GM12865 (cell line): ENCODE data around the gene TMTC4.

Experiments
- DNase-seq: peaks from one replicate; pipeline ENCODE4 v3.0.0; 2010; ENCODE audit warnings: low read depth
- H3K4me3 ChIP-seq: 2 replicates; pipeline ENCODE4 v1.5.1; 2011; ENCODE audit warnings: mild to moderate bottlenecking, low read depth, low read length, control low read depth
- TF ChIP-seq, protein P1 (sequence below): IDR thresholded peaks from 2 replicates; pipeline ENCODE4 v1.5.1; 2011; ENCODE audit warnings: low read length, control low read depth, low read depth, inconsistent platforms; ENCODE audit not compliant: insufficient read depth; ENCODE audit errors: missing control alignments

Gene TMTC4

DNA sequence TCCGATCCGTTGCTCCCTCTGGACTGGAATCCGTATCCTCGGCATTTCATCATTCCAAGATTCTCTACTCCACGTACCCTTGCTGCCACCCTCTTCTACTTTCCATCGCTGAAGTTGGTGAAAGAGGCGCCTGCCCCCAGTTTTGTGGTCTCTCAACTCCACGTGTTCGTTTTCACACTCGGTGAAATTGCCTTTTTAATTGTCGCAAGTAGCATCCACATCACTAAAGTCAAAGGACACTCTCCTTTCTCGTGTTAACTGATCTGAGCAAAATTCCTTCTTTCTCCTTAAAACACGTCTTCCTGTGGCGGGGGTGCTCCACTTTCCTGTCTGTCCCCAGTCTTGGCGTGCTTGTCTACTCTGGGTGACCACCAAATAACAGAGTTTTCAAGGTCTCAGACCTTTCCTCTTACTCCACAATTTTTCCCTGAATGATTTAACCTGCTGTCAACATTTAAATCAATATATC is 1.1 kb upstream of the TMTC4 start:
- TF ChIP-seq, protein P1, sequence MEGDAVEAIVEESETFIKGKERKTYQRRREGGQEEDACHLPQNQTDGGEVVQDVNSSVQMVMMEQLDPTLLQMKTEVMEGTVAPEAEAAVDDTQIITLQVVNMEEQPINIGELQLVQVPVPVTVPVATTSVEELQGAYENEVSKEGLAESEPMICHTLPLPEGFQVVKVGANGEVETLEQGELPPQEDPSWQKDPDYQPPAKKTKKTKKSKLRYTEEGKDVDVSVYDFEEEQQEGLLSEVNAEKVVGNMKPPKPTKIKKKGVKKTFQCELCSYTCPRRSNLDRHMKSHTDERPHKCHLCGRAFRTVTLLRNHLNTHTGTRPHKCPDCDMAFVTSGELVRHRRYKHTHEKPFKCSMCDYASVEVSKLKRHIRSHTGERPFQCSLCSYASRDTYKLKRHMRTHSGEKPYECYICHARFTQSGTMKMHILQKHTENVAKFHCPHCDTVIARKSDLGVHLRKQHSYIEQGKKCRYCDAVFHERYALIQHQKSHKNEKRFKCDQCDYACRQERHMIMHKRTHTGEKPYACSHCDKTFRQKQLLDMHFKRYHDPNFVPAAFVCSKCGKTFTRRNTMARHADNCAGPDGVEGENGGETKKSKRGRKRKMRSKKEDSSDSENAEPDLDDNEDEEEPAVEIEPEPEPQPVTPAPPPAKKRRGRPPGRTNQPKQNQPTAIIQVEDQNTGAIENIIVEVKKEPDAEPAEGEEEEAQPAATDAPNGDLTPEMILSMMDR: no peak
- H3K4me3 ChIP-seq: peak overlapping the region; percentile 71
- no peak for DNase-seq

DNA sequence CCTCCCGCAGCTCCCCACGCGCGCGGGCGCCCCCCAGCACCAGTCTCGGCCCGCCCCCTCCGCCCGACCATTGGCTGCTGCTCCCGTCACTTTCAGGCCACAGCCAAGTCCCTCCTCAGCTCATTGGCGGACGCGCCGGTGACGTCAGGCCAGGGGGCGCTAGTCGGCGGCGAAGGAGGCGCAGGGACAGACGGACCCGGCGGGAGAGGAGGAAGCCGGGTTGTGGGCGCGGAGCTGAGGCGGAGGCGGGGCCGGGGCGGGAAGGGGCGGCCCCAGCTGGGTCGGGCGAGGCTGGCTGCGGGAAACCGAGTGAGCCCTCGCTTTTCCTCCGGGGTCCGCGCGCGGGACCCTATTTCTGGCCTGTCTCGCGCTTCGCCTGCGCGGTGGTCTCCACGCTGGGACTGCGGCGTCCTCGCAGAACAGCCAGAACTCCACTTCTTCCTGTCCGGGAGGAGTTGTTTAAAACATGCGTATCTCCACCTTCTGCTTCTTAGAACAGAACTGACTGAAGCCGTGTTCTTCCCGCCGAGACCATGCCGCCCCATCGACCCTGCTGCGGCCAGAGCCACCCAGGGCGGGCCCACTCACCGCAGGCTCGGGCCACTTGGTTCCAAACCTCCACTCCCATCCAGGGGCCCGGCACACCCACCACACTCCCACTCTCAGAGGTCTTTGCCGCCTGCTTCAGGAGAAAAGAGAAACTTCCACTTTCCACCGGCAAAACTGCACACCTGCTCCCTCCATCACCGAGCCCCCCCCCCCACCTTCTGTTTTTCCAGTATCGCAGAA is 471 bp upstream of the TMTC4 start:
- H3K4me3 ChIP-seq: peak overlapping the region; percentile 71
- peak; percentile 99 for DNase-seq
- TF ChIP-seq, protein P1: peak; percentile 42

DNA sequence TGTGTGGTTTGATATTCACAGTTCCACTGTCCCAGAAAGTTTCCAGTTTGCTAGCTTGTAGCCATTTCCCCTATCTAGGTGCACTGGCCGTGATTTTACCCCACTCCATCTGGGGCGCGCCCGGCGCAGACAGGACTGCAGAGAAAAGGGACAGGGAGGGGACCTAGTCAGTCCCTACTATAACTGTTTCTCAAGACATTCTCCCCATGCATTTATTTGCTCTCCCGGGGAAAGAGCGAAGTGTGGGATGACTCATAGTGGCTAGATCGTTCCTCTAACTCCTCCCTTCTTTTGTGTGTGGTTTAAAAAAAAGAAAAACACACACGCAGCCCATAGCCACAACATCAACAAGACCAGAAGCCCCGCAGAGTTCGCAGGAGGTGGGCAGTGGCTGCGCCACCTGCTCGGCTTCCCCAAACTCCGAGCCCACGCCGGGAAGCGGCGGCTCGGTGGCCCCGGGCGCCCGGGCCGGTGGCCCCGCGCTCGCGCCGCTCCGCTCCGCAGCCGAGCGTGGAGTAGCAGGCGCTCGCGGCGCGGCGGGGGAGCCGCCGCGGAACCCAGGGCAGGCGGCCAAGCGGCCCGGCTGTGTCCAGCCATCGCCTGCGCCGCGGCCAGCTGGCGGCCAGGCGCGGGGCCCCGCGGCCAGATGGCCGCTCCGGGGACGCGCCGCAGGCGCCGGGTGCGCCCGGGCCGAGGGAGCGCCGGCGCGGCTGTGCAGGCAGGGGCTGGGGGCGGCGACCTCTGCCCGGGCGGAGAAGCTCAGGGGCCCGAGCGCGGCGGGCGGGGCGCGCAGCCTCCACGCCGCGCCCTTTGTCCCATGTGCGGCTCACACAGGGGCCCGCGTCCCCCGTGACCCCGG is 653 bp downstream of the TMTC4 start:
- peak; percentile 63 for DNase-seq
- TF ChIP-seq, protein P1: no peak
- peak overlapping the region; percentile 54 for H3K4me3 ChIP-seq

DNA sequence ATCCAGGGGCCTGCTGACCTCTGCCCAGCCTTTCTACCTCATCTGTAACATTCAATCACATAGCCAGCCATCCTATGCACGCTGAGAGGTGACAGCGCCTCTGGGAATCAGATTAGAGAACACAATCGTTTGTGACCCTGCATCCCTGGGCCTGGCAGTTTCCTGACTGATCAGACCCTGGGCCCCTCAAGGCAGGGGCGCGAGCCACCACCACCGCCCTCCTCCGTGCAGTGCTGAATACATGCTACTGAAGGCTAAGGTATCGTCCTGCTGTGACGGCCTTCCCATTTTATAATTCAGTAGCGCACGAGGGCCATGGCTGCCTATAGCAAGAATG is 1.3 kb downstream of the TMTC4 start:
- peak overlapping the region; percentile 46 for H3K4me3 ChIP-seq
- TF ChIP-seq, protein P1: no peak
- DNase-seq: no peak

DNA sequence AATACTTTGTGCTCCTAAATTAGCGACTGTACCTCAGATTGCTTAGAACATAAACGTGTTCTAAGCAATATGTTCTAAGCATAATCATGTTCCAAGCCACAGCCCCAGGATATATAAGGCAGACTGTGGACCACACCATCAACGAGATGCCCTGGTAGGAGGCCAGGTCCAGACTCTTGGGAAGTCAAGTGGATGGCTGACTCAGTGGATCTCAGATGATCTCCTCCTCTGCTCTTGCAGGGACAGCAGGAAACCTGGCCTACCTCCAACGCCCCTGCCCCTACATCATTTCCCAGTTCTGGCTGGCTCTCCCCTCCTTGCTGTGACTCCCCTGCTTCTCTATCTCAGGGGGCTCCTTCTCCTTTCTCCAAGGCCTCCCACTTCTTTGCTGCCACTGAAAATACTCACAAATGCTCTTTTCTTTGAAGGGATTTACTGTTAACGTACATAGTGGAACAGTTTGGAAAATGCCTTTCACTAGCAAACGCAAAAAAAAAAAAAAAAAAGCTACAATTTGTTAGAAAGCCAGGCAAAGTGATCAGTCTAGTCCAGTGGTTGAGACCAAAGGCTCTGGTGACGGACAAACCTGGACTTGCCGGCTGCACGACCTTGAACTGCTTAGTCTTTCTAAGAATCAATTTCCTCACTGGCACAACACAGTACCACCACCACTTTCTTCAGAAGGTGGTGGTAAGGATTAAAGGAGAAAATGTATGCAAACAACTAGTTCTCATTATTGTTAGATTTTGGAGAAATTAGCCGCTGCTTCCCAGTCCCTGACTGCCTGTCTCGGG is 3.0 kb downstream of the TMTC4 start:
- DNase-seq: no peak
- no peak overlapping the region for H3K4me3 ChIP-seq
- TF ChIP-seq, protein P1: no peak

DNA sequence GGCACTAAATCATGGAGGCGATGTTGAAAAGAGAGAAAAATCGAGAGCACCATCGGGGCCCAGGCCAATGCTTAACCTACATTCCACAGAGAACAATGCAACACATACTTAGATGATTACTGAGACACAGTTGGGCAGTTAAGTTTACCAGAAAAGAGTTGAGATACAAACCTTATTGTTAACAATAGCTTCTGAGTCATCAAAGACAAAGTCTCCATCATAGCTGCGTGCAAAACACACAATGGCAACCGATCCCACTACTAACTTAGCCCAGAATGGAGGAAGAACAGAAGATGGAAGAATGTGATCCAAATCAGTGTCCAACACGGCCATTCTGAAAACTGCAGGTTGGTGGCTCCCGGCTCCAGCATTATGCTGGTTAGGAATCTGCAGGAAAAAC is 6.2 kb downstream of the TMTC4 start:
- TF ChIP-seq, protein P1: no peak
- H3K4me3 ChIP-seq: no peak overlapping the region
- DNase-seq: no peak
